Activated naive CD8-positive, alpha-beta T cell treated with anti-CD3 and anti-CD28 coated beads for 36 hours (primary cell): ENCODE measurements around the gene SSU72. TPM values are rescaled to one million over a fixed set of nuclear protein-coding genes. Genes with fewer than 3 reads are reported as not detected.
"Not testable (repeated sequence)": the region's sequence is repeated elsewhere in the genome, so short reads cannot be mapped to it uniquely, and the experiment has no call there.

ENCODE experiments used
- DNase-seq: peaks from one replicate; pipeline ENCODE4 v3.0.0; 2021
- H3K27ac Mint-ChIP-seq: one replicate; pipeline ENCODE4 v1.8.0; 2022; ENCODE audit warnings: mild to moderate bottlenecking, moderate library complexity, mixed read lengths
- H3K27me3 Mint-ChIP-seq: one replicate; pipeline ENCODE4 v1.8.0; 2022; ENCODE audit warnings: mild to moderate bottlenecking, mixed read lengths
- H3K36me3 Mint-ChIP-seq: one replicate; pipeline ENCODE4 v1.8.0; 2021; ENCODE audit warnings: mild to moderate bottlenecking, mixed read lengths
- H3K4me1 Mint-ChIP-seq: one replicate; pipeline ENCODE4 v1.8.0; 2021; ENCODE audit warnings: mixed read lengths
- H3K4me3 Mint-ChIP-seq: one replicate; pipeline ENCODE4 v1.8.0; 2022; ENCODE audit warnings: mild to moderate bottlenecking, moderate library complexity, mixed read lengths
- H3K9me3 Mint-ChIP-seq: one replicate; pipeline ENCODE4 v1.8.0; 2022; ENCODE audit warnings: mixed read lengths
- total RNA-seq, 2 experiments: library from RNA; stranded (reverse); gene quantifications; one replicate each; pipeline ENCODE4 v1.2.3, GENCODE V29; 2021

SSU72 gene
- total RNA-seq, 2 experiments from 2014 or later = 124 to 131 TPM

DNA sequence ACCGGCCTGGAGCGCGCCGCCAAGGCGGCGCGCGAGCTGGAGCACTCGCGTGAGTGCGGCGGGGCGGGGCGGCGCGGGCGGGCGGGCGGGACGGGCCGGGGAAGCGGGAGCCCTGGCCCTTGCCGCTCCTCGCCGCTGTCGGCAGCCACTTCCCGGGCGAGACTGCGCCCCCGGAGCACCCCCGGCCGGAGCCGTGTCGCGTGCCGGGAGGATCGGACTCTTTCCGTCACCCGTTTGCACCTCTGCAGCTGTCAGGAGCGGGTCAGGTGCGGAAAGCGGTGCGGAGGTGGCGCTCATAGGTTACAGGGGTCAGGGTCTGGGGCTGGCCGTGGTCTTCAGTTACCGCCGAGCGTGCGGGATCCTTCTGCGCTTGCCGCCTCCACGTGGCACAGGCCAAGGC lies 62.2 kb downstream of the SSU72 start:
- Mint-ChIP-seq H3K36me3 (peaks cover 12% of the 10 kb centered on the region), H3K4me3 (peak overlapping the region; percentile 77), H3K27ac (peak overlapping the region; percentile 45)
- not testable (repeated sequence) for H3K4me1 Mint-ChIP-seq, H3K9me3 Mint-ChIP-seq, H3K27me3 Mint-ChIP-seq
- peak; percentile 42 for DNase-seq

DNA sequence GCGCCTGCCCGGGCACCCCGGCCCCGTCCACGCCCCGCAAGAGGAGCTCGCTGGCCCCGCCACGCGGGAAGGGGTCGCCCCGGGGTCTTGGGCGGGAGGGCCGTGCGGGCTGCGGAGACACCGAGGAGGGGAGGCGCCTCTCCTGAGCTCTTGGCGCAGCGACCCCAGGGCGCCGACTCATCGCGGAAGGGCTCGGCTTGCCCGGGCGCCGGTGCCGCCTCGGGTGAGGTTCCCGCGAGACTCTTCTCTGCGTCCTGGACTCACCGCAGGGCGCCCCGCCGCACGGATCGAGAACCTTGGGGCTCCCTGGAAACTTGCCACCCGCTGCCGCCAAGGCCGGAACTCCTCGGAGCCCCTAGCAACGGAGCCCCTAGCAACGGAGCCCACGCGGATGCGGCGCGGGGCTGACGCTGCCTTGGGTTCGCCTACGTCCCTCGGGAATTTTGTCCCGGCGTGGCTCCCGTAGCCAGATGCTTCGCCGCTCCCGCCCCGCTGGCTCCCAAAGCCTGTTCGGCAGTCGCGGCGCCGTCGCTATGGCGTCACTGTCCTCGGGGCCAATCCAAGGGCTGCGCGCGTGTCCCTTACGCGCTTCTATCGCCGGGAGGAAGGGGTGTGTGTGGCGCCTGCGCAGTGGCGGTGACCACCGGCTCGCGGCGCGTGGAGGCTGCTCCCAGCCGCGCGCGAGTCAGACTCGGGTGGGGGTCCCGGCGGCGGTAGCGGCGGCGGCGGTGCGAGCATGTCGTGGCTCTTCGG lies 63.0 kb downstream of the SSU72 start, which contains the start of gene ATAD3A:
Gene ATAD3A, plus strand, starts transcription at position 630 of the 753 bp plus-strand sequence. Its CDS starts 107 bp downstream, at position 737.
- peak; percentile 98 for DNase-seq
- no peaks in the 10 kb centered on the region for H3K27me3 Mint-ChIP-seq
- peaks cover 2% of the 10 kb centered on the region for H3K9me3 Mint-ChIP-seq
- peaks cover 5% of the 10 kb centered on the region for H3K4me1 Mint-ChIP-seq
- H3K4me3 Mint-ChIP-seq = peak within 1 kb of the TSS; percentile 83
- H3K27ac Mint-ChIP-seq = peak within 1 kb of the TSS; percentile 86
- H3K36me3 Mint-ChIP-seq = peaks cover 12% of the 10 kb centered on the region

DNA sequence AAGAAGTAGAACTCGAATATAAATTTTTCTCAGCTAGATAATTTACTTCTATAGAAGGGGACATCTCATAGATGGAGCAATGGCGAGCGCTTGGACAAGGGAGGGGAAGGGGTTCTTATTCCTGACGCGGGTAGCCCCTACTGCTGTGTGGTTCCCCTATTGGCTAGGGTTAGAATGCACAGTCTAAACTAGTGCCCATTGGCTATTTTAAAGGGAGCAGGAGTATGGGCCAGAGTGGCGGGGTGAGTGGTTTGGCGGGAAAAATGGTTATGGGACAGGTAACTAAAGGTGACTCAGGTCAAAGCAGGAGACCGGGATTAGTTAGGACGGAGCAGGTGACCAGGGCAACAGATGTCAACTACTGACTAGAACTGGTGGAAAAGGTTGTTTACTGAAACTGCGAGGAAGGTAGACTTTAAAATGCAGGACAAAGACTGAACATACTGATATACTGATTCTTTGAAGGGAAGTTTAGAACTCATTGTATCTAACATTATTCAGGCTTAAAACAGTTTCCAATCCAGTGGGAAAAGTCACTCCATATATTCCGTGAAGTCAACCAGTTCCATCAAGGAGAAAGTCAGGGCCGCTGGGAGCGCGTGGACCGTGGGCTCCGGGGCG lies 63.6 kb downstream of the SSU72 start:
- Mint-ChIP-seq H3K27ac (peak overlapping the region; percentile 86), H3K4me1 (peaks cover 7% of the 10 kb centered on the region), H3K36me3 (peaks cover 12% of the 10 kb centered on the region), H3K4me3 (peak overlapping the region; percentile 82), H3K9me3 (peaks cover 2% of the 10 kb centered on the region), H3K27me3 (no peaks in the 10 kb centered on the region)
- DNase-seq = no peak

DNA sequence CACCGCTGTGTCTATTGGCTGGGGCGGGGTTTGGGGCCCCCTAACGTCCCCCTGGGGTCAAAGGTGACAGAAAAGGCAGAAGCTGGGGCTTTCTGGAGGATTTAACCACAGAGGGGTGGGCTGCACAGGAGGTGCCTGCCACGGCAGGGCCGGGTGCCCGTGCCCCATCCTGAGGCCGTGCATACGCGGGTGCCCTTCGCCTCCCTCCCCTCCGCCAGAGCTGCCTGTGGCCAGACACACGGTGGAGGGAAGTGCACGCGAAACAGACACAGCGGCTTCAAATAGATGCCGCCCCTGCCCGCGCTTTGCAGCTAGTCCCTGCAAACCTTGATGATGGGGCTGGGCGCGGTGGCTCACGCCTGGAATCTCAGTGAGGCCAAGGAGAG lies 65.2 kb downstream of the SSU72 start:
- H3K4me3 Mint-ChIP-seq, DNase-seq, H3K9me3 Mint-ChIP-seq, H3K27me3 Mint-ChIP-seq, H3K27ac Mint-ChIP-seq, H3K36me3 Mint-ChIP-seq: not testable (repeated sequence)
- H3K4me1 Mint-ChIP-seq = peaks cover 15% of the 10 kb centered on the region

DNA sequence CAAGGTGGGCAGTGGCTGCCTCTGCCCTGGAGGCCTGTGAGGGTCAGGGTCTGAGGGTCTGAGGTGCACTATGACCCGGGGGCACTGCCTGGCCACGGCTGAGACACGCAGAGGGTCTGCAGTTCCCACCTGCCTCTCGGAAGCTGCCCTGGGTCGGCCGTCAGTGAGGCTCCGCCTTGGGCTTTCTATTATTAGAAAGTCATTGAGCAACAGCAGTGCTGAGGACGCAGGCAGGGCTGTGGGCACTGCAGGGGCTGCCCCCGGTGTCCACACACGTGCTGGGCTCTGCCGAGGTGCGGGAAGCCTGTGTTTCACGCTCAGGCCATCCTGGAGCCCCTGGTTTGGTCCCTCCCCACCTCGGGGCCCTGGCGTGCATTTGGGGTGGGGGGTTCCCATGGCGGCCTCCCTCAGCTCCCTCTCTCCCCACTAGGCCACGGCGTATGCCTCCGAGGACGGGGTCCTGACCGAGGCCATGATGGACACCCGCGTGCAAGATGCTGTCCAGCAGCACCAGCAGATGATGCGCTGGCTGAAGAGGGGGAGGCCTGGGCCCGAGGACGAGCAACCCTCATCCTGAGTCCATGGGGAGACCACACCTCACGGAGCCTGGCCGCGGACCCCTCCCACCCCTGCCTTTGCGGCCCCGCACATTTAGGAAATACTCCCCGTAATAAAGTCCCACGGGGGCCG lies 65.7 kb downstream of the SSU72 start:
- H3K9me3 Mint-ChIP-seq, H3K27ac Mint-ChIP-seq, H3K36me3 Mint-ChIP-seq, H3K4me3 Mint-ChIP-seq, H3K27me3 Mint-ChIP-seq, DNase-seq: not testable (repeated sequence)
- H3K4me1 Mint-ChIP-seq = peaks cover 15% of the 10 kb centered on the region

DNA sequence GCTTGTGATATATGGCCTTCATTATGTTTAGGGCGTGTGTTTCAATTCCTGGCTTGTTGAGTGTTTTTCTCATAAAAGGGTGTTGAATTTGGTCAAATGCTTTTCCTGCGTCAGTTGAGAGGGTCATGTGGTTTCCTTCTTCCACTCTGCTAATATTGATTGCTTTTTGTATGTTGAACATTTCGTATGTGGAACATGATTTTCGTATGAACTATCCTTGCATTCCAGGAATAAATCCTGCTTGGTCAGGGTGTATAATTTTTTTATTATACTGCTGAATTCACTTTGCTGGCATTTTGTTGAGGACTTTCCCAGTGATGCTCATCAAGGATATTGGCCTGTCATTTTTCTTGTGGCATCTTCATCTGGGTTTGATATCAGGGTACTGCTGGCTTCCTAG lies 67.4 kb downstream of the SSU72 start:
- Mint-ChIP-seq H3K27me3 (no peaks in the 10 kb centered on the region), H3K9me3 (peaks cover 2% of the 10 kb centered on the region)

GRCh38 chr1:1505801-1506200 lies 68.9 kb downstream of the SSU72 start:
- H3K27me3 Mint-ChIP-seq = not testable (repeated sequence)
- H3K27ac Mint-ChIP-seq = peak overlapping the region; percentile 69

More for the DNA sequence above, 67.4 kb downstream of the SSU72 start:
- no peak overlapping the region for H3K27ac Mint-ChIP-seq
- peaks cover 15% of the 10 kb centered on the region for H3K4me1 Mint-ChIP-seq
- peaks cover 4% of the 10 kb centered on the region for H3K36me3 Mint-ChIP-seq
- no peak for DNase-seq
- no peak overlapping the region for H3K4me3 Mint-ChIP-seq

GRCh38 chr1:1505366-1505798 lies 69.3 kb downstream of the SSU72 start:
- not testable (repeated sequence) for H3K9me3 Mint-ChIP-seq, H3K4me1 Mint-ChIP-seq, H3K36me3 Mint-ChIP-seq, DNase-seq, H3K27me3 Mint-ChIP-seq
- Mint-ChIP-seq H3K27ac (peak overlapping the region; percentile 86), H3K4me3 (peak overlapping the region; percentile 60)

More at GRCh38 chr1:1505801-1506200, 68.9 kb downstream of the SSU72 start:
- H3K36me3 Mint-ChIP-seq, DNase-seq, H3K9me3 Mint-ChIP-seq: not testable (repeated sequence)
- peak overlapping the region; percentile 40 for H3K4me3 Mint-ChIP-seq
- H3K4me1 Mint-ChIP-seq = peaks cover 11% of the 10 kb centered on the region

DNA sequence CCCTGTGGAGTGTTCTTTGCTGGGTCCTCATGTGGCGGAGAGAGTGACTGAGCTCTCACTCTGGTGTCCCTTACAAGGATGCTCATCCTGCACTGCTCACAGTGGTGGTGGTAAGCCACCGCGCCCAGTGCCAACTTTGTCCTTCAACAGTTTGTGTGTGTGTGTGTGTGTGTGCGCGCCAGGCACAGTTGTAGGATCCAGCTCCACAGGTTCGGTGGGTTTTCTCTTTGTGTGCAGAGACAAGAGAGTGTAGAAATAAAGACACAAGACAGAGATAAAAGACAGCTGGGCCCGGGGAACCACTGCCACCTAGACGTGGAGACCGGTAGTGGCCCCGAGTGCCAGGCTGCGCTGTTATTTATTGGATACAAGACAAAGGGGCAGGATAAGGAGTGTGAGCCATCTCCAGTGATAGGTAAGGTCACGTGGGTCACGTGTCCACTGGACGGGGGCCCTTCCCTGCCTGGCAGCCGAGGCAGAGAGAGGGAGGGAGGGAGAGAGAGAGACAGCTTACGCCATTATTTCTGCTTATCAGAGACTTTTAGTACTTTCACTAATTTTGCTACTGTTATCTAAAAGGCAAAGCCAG lies 69.8 kb downstream of the SSU72 start:
- not testable (repeated sequence) for H3K36me3 Mint-ChIP-seq, H3K9me3 Mint-ChIP-seq, H3K27me3 Mint-ChIP-seq, H3K4me1 Mint-ChIP-seq
- peak overlapping the region; percentile 86 for H3K27ac Mint-ChIP-seq
- peak; percentile 75 for DNase-seq
- H3K4me3 Mint-ChIP-seq = peak overlapping the region; percentile 60

- not testable (repeated sequence) for H3K27me3 Mint-ChIP-seq, H3K4me1 Mint-ChIP-seq, H3K4me3 Mint-ChIP-seq, H3K9me3 Mint-ChIP-seq, DNase-seq
- H3K27ac Mint-ChIP-seq = peak overlapping the region; percentile 8
- H3K36me3 Mint-ChIP-seq = peaks cover 37% of the 10 kb centered on the region
Observed at GRCh38 chr1:1495461-1495975, 79.1 kb downstream of the SSU72 start.

DNA sequence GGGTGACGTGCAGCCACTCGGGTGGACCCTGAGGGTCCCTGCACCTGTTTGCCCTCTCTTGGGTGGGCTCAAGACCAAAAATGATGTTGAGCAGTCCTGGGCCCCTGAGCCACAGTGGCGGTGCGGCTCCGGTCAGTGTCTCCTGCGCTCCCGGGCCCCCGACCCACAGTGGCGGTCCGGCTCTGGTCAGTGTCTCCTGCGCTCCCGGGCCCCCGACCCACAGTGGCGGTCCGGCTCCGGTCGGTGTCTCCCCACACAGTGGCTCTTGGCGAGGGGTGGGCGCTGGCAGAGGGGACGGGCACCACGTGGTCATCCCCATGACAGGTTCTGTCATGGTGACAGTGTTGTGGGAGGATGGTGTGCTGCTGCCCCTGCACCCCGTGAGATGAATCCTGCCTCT lies 80.4 kb downstream of the SSU72 start:
- H3K9me3 Mint-ChIP-seq, H3K4me1 Mint-ChIP-seq, DNase-seq, H3K27ac Mint-ChIP-seq, H3K4me3 Mint-ChIP-seq, H3K27me3 Mint-ChIP-seq: not testable (repeated sequence)
- H3K36me3 Mint-ChIP-seq = peaks cover 48% of the 10 kb centered on the region

Other genes with a start within 250 kb of the SSU72 start
- under 1 TPM; 0.06 to 0.20 TPM for gene TAS1R3, start 243.6 kb downstream of the SSU72 start, total RNA-seq
- gene DVL1, start 225.4 kb downstream of the SSU72 start, total RNA-seq = 10 to 100 TPM; 26.8 to 29.0 TPM
- under 1 TPM; 0.50 to 0.97 TPM for gene MXRA8, start 216.3 kb downstream of the SSU72 start, total RNA-seq
- gene AURKAIP1, start 199.7 kb downstream of the SSU72 start, total RNA-seq = 100 to 1,000 TPM; 143 to 144 TPM
- 10 to 100 TPM; 91.6 to 92.2 TPM for gene CCNL2, start 175.5 kb downstream of the SSU72 start, total RNA-seq
- gene MRPL20, start 167.6 kb downstream of the SSU72 start, total RNA-seq = 100 to 1,000 TPM; 181 to 182 TPM
- not detected for gene ANKRD65, start 153.6 kb downstream of the SSU72 start, total RNA-seq
- under 1 TPM; 0.25 to 0.44 TPM for gene VWA1, start 139.2 kb downstream of the SSU72 start, total RNA-seq
- gene ATAD3C, start 125.2 kb downstream of the SSU72 start, total RNA-seq = 1 to 10 TPM; 1.3 to 1.5 TPM
- 10 to 100 TPM; 75.7 to 77.4 TPM for gene ATAD3B, start 103.1 kb downstream of the SSU72 start, total RNA-seq
- gene ATAD3A, start 62.7 kb downstream of the SSU72 start, total RNA-seq = 10 to 100 TPM; 87.9 to 89.2 TPM
- under 1 TPM in 1 of 2 experiments, not detected in 1; 0.88 TPM for gene TMEM240, start 34.2 kb downstream of the SSU72 start, total RNA-seq
- 1 to 10 TPM; 2.9 to 3.3 TPM for gene FNDC10, start 25.3 kb upstream of the SSU72 start, total RNA-seq
- gene MIB2, start 40.6 kb upstream of the SSU72 start, total RNA-seq = 10 to 100 TPM; 33.1 to 38.7 TPM
- gene MMP23B, start 57.3 kb upstream of the SSU72 start, total RNA-seq = 1 to 10 TPM; 1.4 to 2.3 TPM
- 10 to 100 TPM; 42.2 to 43.3 TPM for gene CDK11B, start 84.1 kb upstream of the SSU72 start, total RNA-seq
- 10 to 100 TPM; 19.3 to 20.1 TPM for gene SLC35E2B, start 117.9 kb upstream of the SSU72 start, total RNA-seq
- gene CDK11A, start 149.5 kb upstream of the SSU72 start, total RNA-seq = 10 to 100 TPM; 64.2 to 65.0 TPM
- gene NADK, start 203.6 kb upstream of the SSU72 start, total RNA-seq = 10 to 100 TPM; 74.7 to 77.1 TPM